Breast epithelium (tissue), 4 donors: ENCODE results near the gene WWC2. TPM values are rescaled to one million over a fixed set of nuclear protein-coding genes. Genes with fewer than 3 reads are reported as not detected.

Experiments
- DNase-seq, 2 donors: peaks; one replicate each; pipeline ENCODE4 v3.0.0-alpha.2; 2019; ENCODE audit warnings: low spot score in 2 of 2
- H3K27ac ChIP-seq, 2 donors: fragments of 200-600 bp; sonication (generic) in 1 of 2; one replicate each; pipeline ENCODE4 v1.5.1; 2016 to 2019; ENCODE audit warnings: mild to moderate bottlenecking in 1 of 2
- H3K27me3 ChIP-seq, 2 donors: fragments of 200-600 bp; sonication (generic) in 1 of 2; one replicate each; pipeline versions ENCODE4 v1.5.1 to v1.6.0; 2017 to 2019; ENCODE audit warnings: control low read depth in 1 of 2, mild to moderate bottlenecking in 1 of 2
- H3K36me3 ChIP-seq: fragments of 200-600 bp; one replicate; pipeline ENCODE4 v1.5.1; 2019
- H3K4me1 ChIP-seq, 2 donors: fragments of 200-600 bp; sonication (generic); one replicate each; pipeline ENCODE4 v1.5.1; 2016 to 2019; ENCODE audit warnings: control low read depth in 1 of 2
- H3K4me3 ChIP-seq, 3 donors: fragments of 200-600 bp; sonication (generic); 1 replicate in 2 of 3; 2 replicates in 1 of 3; pipeline ENCODE4 v1.5.1; 2016 to 2019; ENCODE audit warnings: mild to moderate bottlenecking in 3 of 3, moderate library complexity in 2 of 3
- H3K9me3 ChIP-seq, 2 donors: fragments of 200-600 bp; sonication (generic) in 1 of 2; one replicate each; pipeline ENCODE4 v1.5.1; 2016 to 2019; ENCODE audit warnings: control low read depth in 1 of 2
- POLR2A ChIP-seq: fragments of 450-650 bp; IDR thresholded peaks from one replicate; pipeline ENCODE4 v1.6.1; 2016; ENCODE audit warnings: antibody characterized with exemption, mild to moderate bottlenecking, moderate library complexity
- POLR2AphosphoS5 ChIP-seq, 3 donors: sonication (generic); formaldehyde crosslinking; IDR thresholded peaks; one replicate each; pipeline ENCODE4 v1.6.1; 2017; ENCODE audit warnings: antibody characterized with exemption in 3 of 3
- intact Hi-C: fragments of 100-400 bp; cut with DNase I; formaldehyde crosslinking; loops from one replicate; pipeline ENCODE4 v1.15.1; 2023; ENCODE audit warnings: low total_unique reads
- total RNA-seq, 3 donors: library from RNA; depleted of rRNA; stranded (reverse); fragments of >200 nt; gene quantifications; one replicate each; pipeline ENCODE4 v1.1.0, GENCODE V29; 2016
- TF ChIP-seq, protein P1 (sequence below), 3 donors: fragments of 450-650 bp; IDR thresholded peaks; one replicate each; pipeline ENCODE4 v1.5.1; 2016 to 2017; ENCODE audit warnings: antibody characterized with exemption in 3 of 3, mild to moderate bottlenecking in 3 of 3, moderate library complexity in 3 of 3

The WWC2 gene
- total RNA-seq, 3 donors from 2014 or later = 37.4 to 40.4 (median 40.3) TPM

DNA sequence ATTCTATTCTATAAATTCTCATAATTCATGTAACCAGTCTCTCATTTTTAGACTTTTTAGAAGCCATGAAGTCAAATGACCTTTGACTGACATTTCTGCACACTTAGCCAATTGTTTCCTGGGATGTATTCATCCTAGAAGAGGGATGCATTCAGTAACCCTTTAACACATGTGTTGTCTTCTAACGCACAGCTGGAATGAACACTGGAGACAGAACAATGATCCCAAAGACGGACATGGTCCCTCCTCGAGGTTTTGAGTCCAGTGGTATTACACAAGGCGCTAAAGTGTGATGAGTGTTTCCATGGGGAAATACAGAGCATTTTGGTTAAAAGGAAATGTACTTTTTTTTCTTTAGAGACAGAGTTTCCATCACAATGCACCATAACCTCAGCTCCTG lies 263.0 kb downstream of the WWC2 start:
- DNase-seq = no peak
- no peak overlapping the region for H3K4me3 ChIP-seq
- no peaks in the 10 kb centered on the region for H3K36me3 ChIP-seq
- H3K9me3 ChIP-seq = no peaks in the 10 kb centered on the region
- H3K27ac ChIP-seq = no peak overlapping the region
- TF ChIP-seq POLR2AphosphoS5 (IDR thresholded peaks at IDR 0.05) = no peak
- TF ChIP-seq, protein P1, sequence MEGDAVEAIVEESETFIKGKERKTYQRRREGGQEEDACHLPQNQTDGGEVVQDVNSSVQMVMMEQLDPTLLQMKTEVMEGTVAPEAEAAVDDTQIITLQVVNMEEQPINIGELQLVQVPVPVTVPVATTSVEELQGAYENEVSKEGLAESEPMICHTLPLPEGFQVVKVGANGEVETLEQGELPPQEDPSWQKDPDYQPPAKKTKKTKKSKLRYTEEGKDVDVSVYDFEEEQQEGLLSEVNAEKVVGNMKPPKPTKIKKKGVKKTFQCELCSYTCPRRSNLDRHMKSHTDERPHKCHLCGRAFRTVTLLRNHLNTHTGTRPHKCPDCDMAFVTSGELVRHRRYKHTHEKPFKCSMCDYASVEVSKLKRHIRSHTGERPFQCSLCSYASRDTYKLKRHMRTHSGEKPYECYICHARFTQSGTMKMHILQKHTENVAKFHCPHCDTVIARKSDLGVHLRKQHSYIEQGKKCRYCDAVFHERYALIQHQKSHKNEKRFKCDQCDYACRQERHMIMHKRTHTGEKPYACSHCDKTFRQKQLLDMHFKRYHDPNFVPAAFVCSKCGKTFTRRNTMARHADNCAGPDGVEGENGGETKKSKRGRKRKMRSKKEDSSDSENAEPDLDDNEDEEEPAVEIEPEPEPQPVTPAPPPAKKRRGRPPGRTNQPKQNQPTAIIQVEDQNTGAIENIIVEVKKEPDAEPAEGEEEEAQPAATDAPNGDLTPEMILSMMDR (IDR thresholded peaks at IDR 0.05) = no peak
- no peak for TF ChIP-seq POLR2A
- H3K4me1 ChIP-seq = no peaks in the 10 kb centered on the region
- no peaks in the 10 kb centered on the region for H3K27me3 ChIP-seq
- intact Hi-C loops = no loop called here

DNA sequence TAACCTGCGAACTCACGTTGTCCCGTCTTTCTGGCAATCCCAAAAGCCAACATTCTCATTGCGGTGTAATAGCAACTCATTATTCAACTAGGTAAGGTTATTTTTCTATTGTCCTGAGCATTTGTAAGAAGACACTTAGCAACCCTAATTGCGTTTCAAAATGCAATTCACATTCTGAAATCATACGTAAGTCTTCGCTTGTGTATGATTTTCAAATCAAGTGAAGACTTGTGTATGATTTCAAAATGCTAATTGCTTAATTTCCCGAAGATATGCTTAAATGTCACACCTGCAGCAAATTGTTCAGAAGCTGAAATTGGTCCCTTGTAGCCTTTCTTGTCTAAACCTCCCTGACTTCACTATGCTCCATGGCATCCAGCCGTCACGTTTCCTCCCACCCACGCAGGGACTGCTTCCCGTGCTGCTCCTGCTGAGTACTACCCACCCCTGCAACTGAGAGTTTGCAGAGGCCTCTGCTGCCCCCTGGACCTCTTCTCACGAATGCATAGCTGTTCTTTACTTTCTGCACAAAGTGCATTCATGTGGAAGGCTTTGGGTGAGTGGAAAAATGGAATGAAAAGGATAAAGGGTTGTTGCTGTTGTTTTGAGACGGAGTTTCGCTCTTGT lies 264.0 kb downstream of the WWC2 start:
- intact Hi-C loops = no loop called here
- no peaks in the 10 kb centered on the region for H3K27me3 ChIP-seq
- no peaks in the 10 kb centered on the region for H3K9me3 ChIP-seq
- H3K4me1 ChIP-seq = no peaks in the 10 kb centered on the region
- no peak overlapping the region for H3K4me3 ChIP-seq
- no peak overlapping the region for H3K27ac ChIP-seq
- no peak for DNase-seq
- TF ChIP-seq POLR2AphosphoS5 (IDR thresholded peaks at IDR 0.05) (no peak), POLR2A (no peak)
- TF ChIP-seq, protein P1 (IDR thresholded peaks at IDR 0.05) = no peak
- no peaks in the 10 kb centered on the region for H3K36me3 ChIP-seq

DNA sequence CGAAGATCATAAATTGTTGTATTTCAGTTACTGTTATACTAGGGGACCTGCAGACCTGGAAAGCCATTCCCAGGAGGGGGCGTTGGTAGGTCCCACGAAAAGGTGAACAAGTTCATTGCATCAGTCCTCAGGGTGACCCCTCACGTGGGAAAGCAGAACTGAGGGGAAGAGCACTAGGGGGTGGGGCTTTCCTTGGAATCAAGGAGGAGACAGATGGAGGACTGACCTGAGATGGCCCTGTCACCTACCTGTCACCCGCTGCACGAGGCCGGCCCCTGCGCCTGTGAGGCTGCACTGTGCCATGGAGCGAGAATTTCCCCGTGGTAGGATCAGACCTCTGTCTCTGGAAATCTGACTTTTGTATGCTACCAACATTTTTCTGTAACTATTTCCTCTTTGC lies 265.0 kb downstream of the WWC2 start:
- H3K9me3 ChIP-seq = no peaks in the 10 kb centered on the region
- no peak overlapping the region for H3K4me3 ChIP-seq
- H3K36me3 ChIP-seq = no peaks in the 10 kb centered on the region
- H3K27me3 ChIP-seq = no peaks in the 10 kb centered on the region
- TF ChIP-seq, protein P1 (IDR thresholded peaks at IDR 0.05) = no peak
- TF ChIP-seq POLR2A = no peak
- no peak for TF ChIP-seq POLR2AphosphoS5 (IDR thresholded peaks at IDR 0.05)
- intact Hi-C loops = no loop called here
- no peak for DNase-seq
- no peaks in the 10 kb centered on the region for H3K4me1 ChIP-seq
- H3K27ac ChIP-seq = no peak overlapping the region

DNA sequence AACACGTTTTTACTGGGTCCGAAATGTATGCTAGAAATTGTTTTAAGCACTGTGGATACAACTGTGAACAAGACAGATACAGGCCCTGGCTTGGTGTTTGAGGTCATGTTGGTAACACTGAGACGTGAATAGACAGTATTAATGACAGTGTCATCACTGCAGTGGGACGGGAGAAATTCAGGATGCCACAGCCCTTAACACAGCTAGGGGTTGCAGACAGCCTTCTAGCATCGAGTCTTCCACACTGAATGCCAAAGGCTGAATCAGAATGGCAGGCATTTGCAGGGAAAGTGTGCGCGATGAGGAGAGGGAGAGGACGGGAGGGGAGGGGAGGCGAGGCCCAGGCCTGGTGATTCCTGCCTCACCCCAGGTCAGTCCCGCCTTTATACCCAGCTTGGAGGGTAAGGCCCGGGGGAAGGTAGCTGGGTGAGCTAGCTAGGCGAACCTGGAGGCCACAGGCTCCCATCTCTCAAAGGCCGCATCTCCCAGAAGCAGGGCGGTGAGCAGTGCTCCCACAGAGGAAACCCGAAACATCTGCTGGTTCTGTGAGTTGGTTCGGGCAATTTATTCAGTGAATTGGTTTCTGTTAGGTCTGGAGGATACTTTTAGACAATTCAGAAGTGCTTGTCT lies 267.3 kb downstream of the WWC2 start:
- Histone ChIP-seq H3K27me3 (no peaks in the 10 kb centered on the region), H3K4me3 (no peak overlapping the region), H3K36me3 (no peaks in the 10 kb centered on the region), H3K9me3 (no peaks in the 10 kb centered on the region), H3K4me1 (no peaks in the 10 kb centered on the region), H3K27ac (no peak overlapping the region)
- intact Hi-C loops = no loop called here
- no peak for DNase-seq
- TF ChIP-seq, protein P1 (IDR thresholded peaks at IDR 0.05) = no peak
- no peak for TF ChIP-seq POLR2AphosphoS5 (IDR thresholded peaks at IDR 0.05)
- TF ChIP-seq POLR2A = no peak

DNA sequence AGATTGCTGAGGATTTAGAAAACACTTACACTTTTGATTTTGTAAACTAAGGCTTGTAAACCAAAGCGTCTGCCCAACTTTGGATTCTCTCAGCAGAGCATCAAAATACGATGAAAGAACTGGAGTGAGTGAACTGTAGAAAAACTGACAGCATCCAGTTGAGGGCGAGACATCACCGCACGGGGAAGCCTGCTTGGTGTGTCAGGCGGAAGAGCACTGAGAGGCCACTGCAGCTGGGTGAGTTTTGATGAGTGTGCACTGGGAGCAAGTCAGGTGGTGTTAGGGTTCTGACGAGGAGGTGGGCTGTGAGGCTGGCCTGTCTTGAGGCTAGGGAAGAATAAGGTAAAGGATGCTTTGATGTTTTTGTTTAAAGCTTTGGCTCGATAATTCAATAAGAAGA lies 270.0 kb downstream of the WWC2 start:
- intact Hi-C loops = no loop called here
- no peak for DNase-seq
- Histone ChIP-seq H3K4me3 (no peak overlapping the region), H3K27me3 (no peaks in the 10 kb centered on the region), H3K9me3 (peaks cover 0 to 4% of the 10 kb centered on the region in 2 donors), H3K27ac (no peak overlapping the region), H3K4me1 (no peaks in the 10 kb centered on the region), H3K36me3 (no peaks in the 10 kb centered on the region)
- TF ChIP-seq POLR2AphosphoS5 (IDR thresholded peaks at IDR 0.05) (no peak), POLR2A (no peak)
- TF ChIP-seq, protein P1 (IDR thresholded peaks at IDR 0.05) = no peak
